ENCODE results near the gene TPPP3.

GRCh38 chr16:67378642-67379041 is 14.7 kb downstream of the TPPP3 start:
- TF ChIP-seq POLR2AphosphoS5 (IDR thresholded peaks at IDR 0.05; ENCODE audit: low read depth, low read length), result no peak
- no peak for TF ChIP-seq POLR2A (IDR thresholded peaks at IDR 0.05; ENCODE audit: low read depth, low read length)
- no peak for TF ChIP-seq PAX5 (IDR thresholded peaks at IDR 0.05; ENCODE audit: insufficient read depth, low read length, severe bottlenecking)
- TF ChIP-seq TAF1 (IDR thresholded peaks at IDR 0.05; ENCODE audit: low read depth, low read length), result no peak

All from GM12891 (cell line).